ENCODE measurements around the gene SYNPR.

- TF ChIP-seq ZNF317 (CRISPR knock-in tag; IDR thresholded peaks at IDR 0.05; ENCODE audit: borderline replicate concordance, low read depth): no peak
- no peak for TF ChIP-seq CTCF (IDR thresholded peaks at IDR 0.05)
- no peak for TF ChIP-seq STAT6 (CRISPR knock-in tag; conservative IDR thresholded peaks at IDR 0.05; ENCODE audit: low read depth)
- no peak for TF ChIP-seq NR3C1 (CRISPR knock-in tag; conservative IDR thresholded peaks at IDR 0.05; ENCODE audit: low read depth)
Observed at GRCh38 chr3:63370094-63370493, 92.0 kb downstream of the SYNPR start.

Data from WTC11 (cell line).